T-cell (primary cell): ENCODE measurements around the gene TMEM242. TPM values are rescaled to one million over a fixed set of nuclear protein-coding genes. Genes with fewer than 3 reads are reported as not detected.

Experiments used
- ATAC-seq, 4 experiments: fragments of 200-7000 bp in 3 of 4; fragments of 150-1000 bp in 1 of 4; cut with Tn5 transposase; replicated peaks in 1 of 4; 1 replicate in 3 of 4; 2 replicates in 1 of 4; pipeline ENCODE4 v1.10.0; 2021; ENCODE audit warnings: moderate library complexity in 3 of 4, mild to moderate bottlenecking in 2 of 4, moderate number of reproducible peaks in 1 of 4
- CTCF ChIA-PET, 2 donors: fragments of 300-600 bp; sonication (Branson Sonifier 250); formaldehyde crosslinking; loops; one replicate each; lab custom pipeline; 2022; ENCODE audit warnings: antibody characterized with exemption in 2 of 2; lab: Charles Lee
- POLR2A ChIA-PET, 2 donors: fragments of 300-600 bp; sonication (Branson Sonifier 250); formaldehyde crosslinking; loops; one replicate each; lab custom pipeline; 2022; ENCODE audit warnings: antibody characterized with exemption in 2 of 2; lab: Charles Lee
- DNase-seq, 35 experiments: peaks; one replicate each; pipeline versions ENCODE4 v3.0.0 to v3.0.0-alpha.2; 2013 to 2023
- H3K27ac ChIP-seq: one replicate; pipeline ENCODE4 v1.5.1; 2013; ENCODE audit warnings: low read length
- H3K27me3 ChIP-seq, 2 experiments: replicated peaks in 1 of 2; 1 replicate in 1 of 2; 2 replicates in 1 of 2; pipeline versions ENCODE4 v1.6.1 to v1.7.0; 2013; ENCODE audit warnings: low read length in 1 of 2, mixed read lengths in 1 of 2; ENCODE audit not compliant: control insufficient read depth in 2 of 2, insufficient read depth in 2 of 2; ENCODE audit errors: extremely low read depth in 1 of 2
- H3K36me3 ChIP-seq, 2 donors: 1 replicate in 1 of 2; 2 replicates in 1 of 2; pipeline versions ENCODE4 v1.6.1 to v1.7.0; 2013; ENCODE audit warnings: low read length in 1 of 2; ENCODE audit not compliant: control insufficient read depth in 2 of 2, insufficient read depth in 1 of 2; ENCODE audit errors: extremely low read depth in 1 of 2
- H3K4me1 ChIP-seq, 2 experiments: 1 replicate in 1 of 2; 2 replicates in 1 of 2; pipeline versions ENCODE4 v1.6.1 to v1.7.0; 2013; ENCODE audit warnings: low read length in 2 of 2, mixed read lengths in 1 of 2; ENCODE audit not compliant: insufficient read depth in 2 of 2, control insufficient read depth in 1 of 2; ENCODE audit errors: extremely low read depth in 1 of 2
- H3K4me3 ChIP-seq, 2 donors: 1 replicate in 1 of 2; 2 replicates in 1 of 2; pipeline versions ENCODE4 v1.5.1 to v1.7.0; 2013; ENCODE audit warnings: mild to moderate bottlenecking in 2 of 2, low read length in 1 of 2, moderate library complexity in 1 of 2; ENCODE audit not compliant: control insufficient read depth in 1 of 2; ENCODE audit errors: extremely low read depth in 1 of 2
- H3K9me3 ChIP-seq: 2 replicates; pipeline ENCODE4 v1.7.0; 2013
- H3K27ac Mint-ChIP-seq, 2 donors: one replicate each; pipeline ENCODE4 v1.8.0; 2020 to 2021; ENCODE audit warnings: mild to moderate bottlenecking in 2 of 2, mixed read lengths in 2 of 2
- H3K27me3 Mint-ChIP-seq, 2 donors: one replicate each; pipeline ENCODE4 v1.8.0; 2021 to 2022; ENCODE audit warnings: mixed read lengths in 2 of 2
- H3K36me3 Mint-ChIP-seq: one replicate; pipeline ENCODE4 v1.8.0; 2021; ENCODE audit warnings: mixed read lengths
- H3K4me1 Mint-ChIP-seq, 3 donors: one replicate each; pipeline ENCODE4 v1.8.0; 2020 to 2022; ENCODE audit warnings: mixed read lengths in 3 of 3, mild to moderate bottlenecking in 1 of 3
- H3K4me3 Mint-ChIP-seq, 3 donors: one replicate each; pipeline ENCODE4 v1.8.0; 2020 to 2022; ENCODE audit warnings: mild to moderate bottlenecking in 3 of 3, mixed read lengths in 3 of 3, moderate library complexity in 3 of 3
- H3K9me3 Mint-ChIP-seq, 3 donors: one replicate each; pipeline ENCODE4 v1.8.0; 2020 to 2022; ENCODE audit warnings: mixed read lengths in 3 of 3
- WGBS: methylation state at CpG from one replicate; pipeline ENCODE4 v1.1.5; 2013; ENCODE audit warnings: missing lambda C conversion rate; ENCODE audit not compliant: insufficient coverage; 5-methylcytosine and 5-hydroxymethylcytosine counted together
- total RNA-seq, 35 experiments: library from RNA in 6 of 35; stranded (reverse) in 6 of 35; fragments of 120-200 nt in 1 of 35; gene quantifications; one replicate each; pipeline versions ENCODE4 v1.2.1 to v1.2.4 and lab custom pipeline; 2013 to 2026

The TMEM242 gene
- total RNA-seq, 5 donors from 2014 or later (not counting 1 experiment from before 2014, with no cell fraction given), result 10.3 to 17.9 (median 12.9) TPM

- Histone ChIP-seq H3K4me1 (peaks cover 0 to 13% of the 10 kb centered on the region in 2 experiments), H3K9me3 (no peaks in the 10 kb centered on the region), H3K27ac (no peak overlapping the region), H3K4me3 (no peak overlapping the region), H3K27me3 (peaks cover 0 to 12% of the 10 kb centered on the region in 2 experiments), H3K36me3 (no peaks in the 10 kb centered on the region)
- ChIA-PET POLR2A (no interaction called here), CTCF (no interaction called here)
- H3K4me3 Mint-ChIP-seq, result no peak overlapping the region
- no peak overlapping the region for H3K27ac Mint-ChIP-seq
- no peaks in the 10 kb centered on the region for H3K36me3 Mint-ChIP-seq
- no peak for DNase-seq
- ATAC-seq, result no peak
- 92% methylated on average over 14 of the region's 16 CpGs for WGBS
- H3K4me1 Mint-ChIP-seq, result peaks cover 0 to 8% (median 6%) of the 10 kb centered on the region in 3 donors
- no peaks in the 10 kb centered on the region for H3K27me3 Mint-ChIP-seq
- peaks cover 0 to 10% (median 9%) of the 10 kb centered on the region in 3 donors for H3K9me3 Mint-ChIP-seq
Observed at GRCh38 chr6:157269261-157269794, 54.0 kb downstream of the TMEM242 start.

GRCh38 chr6:157268835-157269234 is 54.5 kb downstream of the TMEM242 start:
- Histone ChIP-seq H3K4me1 (peaks cover 0 to 9% of the 10 kb centered on the region in 2 experiments), H3K27me3 (peaks cover 0 to 12% of the 10 kb centered on the region in 2 experiments), H3K9me3 (no peaks in the 10 kb centered on the region), H3K36me3 (no peaks in the 10 kb centered on the region), H3K27ac (no peak overlapping the region), H3K4me3 (no peak overlapping the region)
- ATAC-seq (no peak), DNase-seq (no peak)
- 100% methylated on average over 3 of the region's 6 CpGs for WGBS
- H3K36me3 Mint-ChIP-seq, result no peaks in the 10 kb centered on the region
- peaks cover 0 to 10% (median 9%) of the 10 kb centered on the region in 3 donors for H3K9me3 Mint-ChIP-seq
- ChIA-PET POLR2A (interaction anchor here in 1 of 2 donors (0.7 kb wide), 1 partner anchor 658 kb away, joined by 3 read pairs; no protein-coding TSS in a partner anchor), CTCF (no interaction called here)
- peaks cover 0 to 6% (median 5%) of the 10 kb centered on the region in 3 donors for H3K4me1 Mint-ChIP-seq
- H3K27ac Mint-ChIP-seq, result no peak overlapping the region
- H3K4me3 Mint-ChIP-seq, result no peak overlapping the region
- no peaks in the 10 kb centered on the region for H3K27me3 Mint-ChIP-seq

- peaks cover 0 to 4% (median 2%) of the 10 kb centered on the region in 3 donors for H3K4me1 Mint-ChIP-seq
- Histone ChIP-seq H3K9me3 (no peaks in the 10 kb centered on the region), H3K4me1 (peaks cover 0 to 4% of the 10 kb centered on the region in 2 experiments), H3K36me3 (no peaks in the 10 kb centered on the region), H3K27ac (no peak overlapping the region), H3K27me3 (peaks cover 0 to 12% of the 10 kb centered on the region in 2 experiments), H3K4me3 (no peak overlapping the region)
- ATAC-seq (no peak), DNase-seq (no peak)
- H3K4me3 Mint-ChIP-seq, result no peak overlapping the region
- no peaks in the 10 kb centered on the region for H3K36me3 Mint-ChIP-seq
- no peak overlapping the region for H3K27ac Mint-ChIP-seq
- POLR2A ChIA-PET, result interaction anchor here in 1 of 2 donors (0.7 kb wide), 1 partner anchor 658 kb away, joined by 3 read pairs; no protein-coding TSS in a partner anchor
- no CpG with 5 or more reads among the region's 6 CpGs for WGBS
- H3K27me3 Mint-ChIP-seq, result no peaks in the 10 kb centered on the region
- peaks cover 0 to 10% (median 9%) of the 10 kb centered on the region in 3 donors for H3K9me3 Mint-ChIP-seq
- CTCF ChIA-PET, result no interaction called here
Observed at GRCh38 chr6:157268396-157268795, 54.9 kb downstream of the TMEM242 start.

- Mint-ChIP-seq H3K4me3 (no peak overlapping the region), H3K27me3 (no peaks in the 10 kb centered on the region), H3K27ac (no peak overlapping the region), H3K36me3 (no peaks in the 10 kb centered on the region), H3K4me1 (no peaks in the 10 kb centered on the region), H3K9me3 (peaks cover 0 to 10% (median 9%) of the 10 kb centered on the region in 3 donors)
- H3K27ac ChIP-seq, result no peak overlapping the region
- H3K9me3 ChIP-seq, result no peaks in the 10 kb centered on the region
- peaks cover 0 to 12% of the 10 kb centered on the region in 2 experiments for H3K27me3 ChIP-seq
- H3K36me3 ChIP-seq, result no peaks in the 10 kb centered on the region
- CTCF ChIA-PET, result no interaction called here
- H3K4me1 ChIP-seq, result no peaks in the 10 kb centered on the region
- H3K4me3 ChIP-seq, result no peak overlapping the region
- no peak for ATAC-seq
- WGBS, result 93% methylated on average over 6 of the region's 7 CpGs
- no peak for DNase-seq
- POLR2A ChIA-PET, result no interaction called here
Observed at GRCh38 chr6:157267654-157268053, 55.7 kb downstream of the TMEM242 start.

- H3K27ac Mint-ChIP-seq, result no peak overlapping the region
- WGBS, result 89% methylated on average over 14 of the region's 18 CpGs
- no peak overlapping the region for H3K4me3 Mint-ChIP-seq
- DNase-seq (no peak), ATAC-seq (no peak)
- no peaks in the 10 kb centered on the region for H3K27me3 Mint-ChIP-seq
- no peaks in the 10 kb centered on the region for H3K4me1 Mint-ChIP-seq
- H3K4me3 ChIP-seq, result no peak overlapping the region
- no peaks in the 10 kb centered on the region for H3K36me3 Mint-ChIP-seq
- no peaks in the 10 kb centered on the region for H3K4me1 ChIP-seq
- H3K9me3 Mint-ChIP-seq, result peaks cover 0 to 10% (median 9%) of the 10 kb centered on the region in 3 donors
- ChIA-PET CTCF (no interaction called here), POLR2A (no interaction called here)
- peaks cover 0 to 12% of the 10 kb centered on the region in 2 experiments for H3K27me3 ChIP-seq
- no peaks in the 10 kb centered on the region for H3K36me3 ChIP-seq
- H3K9me3 ChIP-seq, result no peaks in the 10 kb centered on the region
- H3K27ac ChIP-seq, result no peak overlapping the region
Observed at GRCh38 chr6:157267109-157267611, 56.2 kb downstream of the TMEM242 start.

GRCh38 chr6:157266274-157267101 is 56.8 kb downstream of the TMEM242 start:
- ChIA-PET POLR2A (no interaction called here), CTCF (no interaction called here)
- Mint-ChIP-seq H3K4me1 (no peaks in the 10 kb centered on the region), H3K27ac (no peak overlapping the region), H3K36me3 (no peaks in the 10 kb centered on the region), H3K4me3 (no peak overlapping the region), H3K9me3 (peaks cover 0 to 10% (median 9%) of the 10 kb centered on the region in 3 donors), H3K27me3 (no peaks in the 10 kb centered on the region)
- DNase-seq (no peak), ATAC-seq (no peak)
- H3K27ac ChIP-seq, result no peak overlapping the region
- no peaks in the 10 kb centered on the region for H3K4me1 ChIP-seq
- WGBS, result 93% methylated on average over 16 of the region's 20 CpGs
- no peak overlapping the region for H3K4me3 ChIP-seq
- peaks cover 0 to 12% of the 10 kb centered on the region in 2 experiments for H3K27me3 ChIP-seq
- no peaks in the 10 kb centered on the region for H3K36me3 ChIP-seq
- H3K9me3 ChIP-seq, result no peaks in the 10 kb centered on the region
